ENCODE measurements around the gene PHC3.
"Not testable (repeated sequence)": the region's sequence is repeated elsewhere in the genome, so short reads cannot be mapped to it uniquely, and the experiment has no call there.

Gene PHC3

GRCh38 chr3:170130532-170130931, 51.0 kb downstream of the PHC3 start:
- no peak for FAIRE-seq

GRCh38 chr3:170128977-170129431, 52.5 kb downstream of the PHC3 start:
- DNase-seq (ENCODE audit: insufficient read length, low spot score): peak; percentile 8

More at GRCh38 chr3:170130532-170130931, 51.0 kb downstream of the PHC3 start:
- DNase-seq (ENCODE audit: insufficient read length, low spot score): no peak

GRCh38 chr3:170128259-170128976, 53.1 kb downstream of the PHC3 start:
- DNase-seq (ENCODE audit: insufficient read length, low spot score) (no peak), FAIRE-seq (no peak)

More at GRCh38 chr3:170128977-170129431, 52.5 kb downstream of the PHC3 start:
- FAIRE-seq: no peak

- no peak for DNase-seq (ENCODE audit: insufficient read length, low spot score)
- FAIRE-seq: no peak
These were observed 64.4 kb downstream of the PHC3 start for GRCh38 chr3:170117134-170117533.

- FAIRE-seq; DNase-seq (ENCODE audit: insufficient read length, low spot score): not testable (repeated sequence)
These were observed 67.4 kb downstream of the PHC3 start for GRCh38 chr3:170114165-170114564.

- FAIRE-seq: no peak
- no peak for DNase-seq (ENCODE audit: insufficient read length, low spot score)
These were observed 70.3 kb downstream of the PHC3 start for GRCh38 chr3:170111147-170111771.

- FAIRE-seq (no peak), DNase-seq (ENCODE audit: insufficient read length, low spot score) (no peak)
These were observed 71.8 kb downstream of the PHC3 start for GRCh38 chr3:170109579-170110293.

GRCh38 chr3:170108955-170109354, 72.6 kb downstream of the PHC3 start:
- no peak for DNase-seq (ENCODE audit: insufficient read length, low spot score)
- no peak for FAIRE-seq

GRCh38 chr3:170107941-170108340, 73.6 kb downstream of the PHC3 start:
- DNase-seq (ENCODE audit: insufficient read length, low spot score) (no peak), FAIRE-seq (no peak)

GRCh38 chr3:170102431-170102830, 79.1 kb downstream of the PHC3 start:
- FAIRE-seq: no peak
- DNase-seq (ENCODE audit: insufficient read length, low spot score): no peak

- FAIRE-seq: no peak
- DNase-seq (ENCODE audit: insufficient read length, low spot score): no peak
These were observed 80.6 kb downstream of the PHC3 start for GRCh38 chr3:170100944-170101343.

- DNase-seq (ENCODE audit: insufficient read length, low spot score) (no peak), FAIRE-seq (no peak)
These were observed 82.8 kb downstream of the PHC3 start for GRCh38 chr3:170098753-170099152.

- DNase-seq (ENCODE audit: insufficient read length, low spot score) (no peak), FAIRE-seq (no peak)
These were observed 85.2 kb downstream of the PHC3 start for GRCh38 chr3:170096342-170096741.

GRCh38 chr3:170095771-170096170, 85.8 kb downstream of the PHC3 start:
- no peak for FAIRE-seq
- no peak for DNase-seq (ENCODE audit: insufficient read length, low spot score)

- DNase-seq (ENCODE audit: insufficient read length, low spot score) (no peak), FAIRE-seq (no peak)
These were observed 88.6 kb downstream of the PHC3 start for GRCh38 chr3:170092907-170093306.

- no peak for DNase-seq (ENCODE audit: insufficient read length, low spot score)
- FAIRE-seq: no peak
These were observed 90.9 kb downstream of the PHC3 start for GRCh38 chr3:170090601-170090981.

GRCh38 chr3:170089862-170090600, 91.5 kb downstream of the PHC3 start:
- no peak for DNase-seq (ENCODE audit: insufficient read length, low spot score)

GRCh38 chr3:170085396-170085795, 96.1 kb downstream of the PHC3 start:
- no peak for DNase-seq (ENCODE audit: insufficient read length, low spot score)
- FAIRE-seq: no peak

More at GRCh38 chr3:170089862-170090600, 91.5 kb downstream of the PHC3 start:
- FAIRE-seq: no peak

GRCh38 chr3:170083343-170083742, 98.2 kb downstream of the PHC3 start:
- DNase-seq (ENCODE audit: insufficient read length, low spot score): no peak
- FAIRE-seq: no peak

- no peak for DNase-seq (ENCODE audit: insufficient read length, low spot score)
- no peak for FAIRE-seq
These were observed 100.3 kb downstream of the PHC3 start for GRCh38 chr3:170081079-170081741.

All from HTR-8/SVneo (cell line).